MM.1S (cell line): ENCODE data around the gene RHBDL1.
A peak's percentile ranks its signal among the peaks of the same experiment; 100 is the strongest.

Experiments used
- DNase-seq: peaks from one replicate; pipeline ENCODE4 v3.0.0-alpha.2; 2015
- H2AFZ ChIP-seq: fragments of 300-600 bp; sonication (generic); 2 replicates; pipeline ENCODE4 v1.6.0; 2016; ENCODE audit warnings: antibody characterized with exemption, low read length
- H3F3A ChIP-seq: fragments of 300-600 bp; sonication (generic); 2 replicates; pipeline ENCODE4 v1.6.1; 2016; ENCODE audit warnings: mild to moderate bottlenecking, antibody characterized with exemption, low read length, moderate library complexity, mixed read lengths; ENCODE audit not compliant: insufficient read depth
- H3K27ac ChIP-seq: fragments of 300-600 bp; sonication (generic); 2 replicates; pipeline ENCODE4 v1.5.1; 2016; ENCODE audit warnings: mild to moderate bottlenecking, low read length
- H3K27me3 ChIP-seq: fragments of 300-600 bp; sonication (generic); replicated peaks from 2 replicates; pipeline ENCODE4 v1.6.0; 2016; ENCODE audit warnings: low read length; ENCODE audit not compliant: insufficient read depth
- H3K36me3 ChIP-seq: fragments of 300-600 bp; sonication (generic); replicated peaks from 2 replicates; pipeline ENCODE4 v1.6.1; 2016; ENCODE audit warnings: mild to moderate bottlenecking, low read length, mixed read lengths; ENCODE audit not compliant: insufficient read depth
- H3K4me1 ChIP-seq: fragments of 300-600 bp; sonication (generic); 2 replicates; pipeline ENCODE4 v1.6.1; 2016; ENCODE audit warnings: low read length, mixed read lengths
- H3K4me2 ChIP-seq: fragments of 300-600 bp; sonication (generic); 2 replicates; pipeline ENCODE4 v1.6.0; 2016; ENCODE audit warnings: low read depth, low read length
- H3K4me3 ChIP-seq: fragments of 300-600 bp; sonication (generic); 2 replicates; pipeline ENCODE4 v1.5.1; 2016; ENCODE audit warnings: low read length, mixed read lengths
- H3K79me2 ChIP-seq: fragments of 300-600 bp; sonication (generic); 2 replicates; pipeline ENCODE4 v1.6.1; 2016; ENCODE audit warnings: mixed run types, low read length, mixed read lengths
- H3K9ac ChIP-seq: fragments of 300-600 bp; sonication (generic); 2 replicates; pipeline ENCODE4 v1.6.1; 2016; ENCODE audit warnings: low read length, mixed read lengths
- H3K9me2 ChIP-seq: fragments of 300-600 bp; sonication (generic); replicated peaks from 2 replicates; pipeline ENCODE4 v1.6.1; 2016; ENCODE audit warnings: mild to moderate bottlenecking, low read length, mixed read lengths; ENCODE audit not compliant: insufficient read depth
- H3K9me3 ChIP-seq: fragments of 300-600 bp; sonication (generic); replicated peaks from 2 replicates; pipeline ENCODE4 v1.6.1; 2016; ENCODE audit warnings: mild to moderate bottlenecking, low read length, mixed read lengths; ENCODE audit not compliant: insufficient read depth
- H4K20me1 ChIP-seq: fragments of 300-600 bp; sonication (generic); 2 replicates; pipeline ENCODE4 v1.6.1; 2016; ENCODE audit warnings: mild to moderate bottlenecking, low read length, moderate library complexity, mixed read lengths; ENCODE audit not compliant: insufficient read depth
- CTCF ChIP-seq: fragments of 300-600 bp; sonication (generic); IDR thresholded peaks from 2 replicates; pipeline ENCODE4 v1.5.1; 2016; ENCODE audit warnings: antibody characterized with exemption, low read length, mixed read lengths
- EZH2 ChIP-seq: fragments of 300-600 bp; sonication (generic); optimal IDR thresholded peaks from 2 replicates; pipeline ENCODE3; 2017; ENCODE audit warnings: low read depth, mild to moderate bottlenecking, antibody characterized with exemption, low read length, mixed read lengths
- EZH2phosphoT487 ChIP-seq: fragments of 300-600 bp; sonication (generic); IDR thresholded peaks from 2 replicates; pipeline ENCODE4 v1.6.1; 2018; ENCODE audit warnings: antibody characterized with exemption, low read length

Gene RHBDL1

GRCh38 chr16:695355-696089 lies 20.1 kb downstream of the RHBDL1 start:
- no peaks in the 10 kb centered on the region for H3K4me1 ChIP-seq
- H3K4me2 ChIP-seq: no peak overlapping the region
- H3K9me3 ChIP-seq: no peaks in the 10 kb centered on the region
- peaks cover 79% of the 10 kb centered on the region for H3K27me3 ChIP-seq
- H3K36me3 ChIP-seq: no peaks in the 10 kb centered on the region
- DNase-seq: no peak
- no peak overlapping the region for H3K4me3 ChIP-seq
- no peaks in the 10 kb centered on the region for H4K20me1 ChIP-seq
- no peaks in the 10 kb centered on the region for H3K9me2 ChIP-seq
- H3F3A ChIP-seq: no peaks in the 10 kb centered on the region
- no peak overlapping the region for H3K27ac ChIP-seq
- TF ChIP-seq EZH2phosphoT487: no peak
- TF ChIP-seq EZH2: no peak
- no peak overlapping the region for H3K9ac ChIP-seq
- H2AFZ ChIP-seq: no peak overlapping the region
- no peaks in the 10 kb centered on the region for H3K79me2 ChIP-seq

- DNase-seq: no peak
- Histone ChIP-seq H3K27me3 (peaks cover 82% of the 10 kb centered on the region), H3F3A (no peaks in the 10 kb centered on the region), H4K20me1 (no peaks in the 10 kb centered on the region), H3K9ac (no peak overlapping the region), H3K4me1 (no peaks in the 10 kb centered on the region), H3K9me3 (no peaks in the 10 kb centered on the region), H3K27ac (no peak overlapping the region), H3K9me2 (no peaks in the 10 kb centered on the region), H3K4me3 (no peak overlapping the region), H2AFZ (no peak overlapping the region), H3K79me2 (no peaks in the 10 kb centered on the region), H3K36me3 (no peaks in the 10 kb centered on the region), H3K4me2 (no peak overlapping the region)
- TF ChIP-seq EZH2: no peak
- no peak for TF ChIP-seq CTCF
- no peak for TF ChIP-seq EZH2phosphoT487
These were observed 23.6 kb downstream of the RHBDL1 start for GRCh38 chr16:698911-699671.

GRCh38 chr16:700684-701584 lies 25.5 kb downstream of the RHBDL1 start:
- H3K79me2 ChIP-seq: no peaks in the 10 kb centered on the region
- no peaks in the 10 kb centered on the region for H3K9me2 ChIP-seq
- H3K36me3 ChIP-seq: no peaks in the 10 kb centered on the region
- no peak overlapping the region for H3K4me2 ChIP-seq
- H3F3A ChIP-seq: no peaks in the 10 kb centered on the region
- H2AFZ ChIP-seq: no peak overlapping the region
- H3K9ac ChIP-seq: no peak overlapping the region
- H3K4me1 ChIP-seq: no peaks in the 10 kb centered on the region
- H3K9me3 ChIP-seq: no peaks in the 10 kb centered on the region
- no peak for TF ChIP-seq EZH2phosphoT487
- TF ChIP-seq EZH2: peak; percentile 56
- peaks cover 77% of the 10 kb centered on the region for H3K27me3 ChIP-seq
- no peak for DNase-seq
- H3K4me3 ChIP-seq: no peak overlapping the region
- H4K20me1 ChIP-seq: no peaks in the 10 kb centered on the region
- H3K27ac ChIP-seq: no peak overlapping the region

- no peak overlapping the region for H3K27ac ChIP-seq
- no peaks in the 10 kb centered on the region for H4K20me1 ChIP-seq
- H3K9me3 ChIP-seq: no peaks in the 10 kb centered on the region
- no peaks in the 10 kb centered on the region for H3K9me2 ChIP-seq
- peaks cover 82% of the 10 kb centered on the region for H3K27me3 ChIP-seq
- no peak overlapping the region for H3K9ac ChIP-seq
- no peaks in the 10 kb centered on the region for H3K79me2 ChIP-seq
- H3K4me1 ChIP-seq: no peaks in the 10 kb centered on the region
- no peak for TF ChIP-seq EZH2phosphoT487
- TF ChIP-seq EZH2: no peak
- no peak for TF ChIP-seq CTCF
- no peak overlapping the region for H3K4me2 ChIP-seq
- H3K36me3 ChIP-seq: no peaks in the 10 kb centered on the region
- H3F3A ChIP-seq: no peaks in the 10 kb centered on the region
- no peak for DNase-seq
- H3K4me3 ChIP-seq: no peak overlapping the region
- no peak overlapping the region for H2AFZ ChIP-seq
These were observed 26.9 kb downstream of the RHBDL1 start for GRCh38 chr16:702341-702740.
